ENCODE data around the gene PALLD.

- TF ChIP-seq CTCF (IDR thresholded peaks at IDR 0.05) (no peak), POLR2AphosphoS5 (IDR thresholded peaks at IDR 0.05; ENCODE audit: low read depth, low read length) (no peak), TCF7L2 (IDR thresholded peaks at IDR 0.05; ENCODE audit: low read depth, low read length) (no peak)
Observed at GRCh38 chr4:168693750-168694490, 197.1 kb downstream of the PALLD start.

Data from Panc1 (cell line).